Measurements from ENCODE around the gene UBR4. TPM values are rescaled to one million over a fixed set of nuclear protein-coding genes. Genes with fewer than 3 reads are reported as not detected.

The UBR4 gene
- total RNA-seq, 6 experiments from 2014 or later, result 73.0 to 132 (median 90.1) TPM

DNA sequence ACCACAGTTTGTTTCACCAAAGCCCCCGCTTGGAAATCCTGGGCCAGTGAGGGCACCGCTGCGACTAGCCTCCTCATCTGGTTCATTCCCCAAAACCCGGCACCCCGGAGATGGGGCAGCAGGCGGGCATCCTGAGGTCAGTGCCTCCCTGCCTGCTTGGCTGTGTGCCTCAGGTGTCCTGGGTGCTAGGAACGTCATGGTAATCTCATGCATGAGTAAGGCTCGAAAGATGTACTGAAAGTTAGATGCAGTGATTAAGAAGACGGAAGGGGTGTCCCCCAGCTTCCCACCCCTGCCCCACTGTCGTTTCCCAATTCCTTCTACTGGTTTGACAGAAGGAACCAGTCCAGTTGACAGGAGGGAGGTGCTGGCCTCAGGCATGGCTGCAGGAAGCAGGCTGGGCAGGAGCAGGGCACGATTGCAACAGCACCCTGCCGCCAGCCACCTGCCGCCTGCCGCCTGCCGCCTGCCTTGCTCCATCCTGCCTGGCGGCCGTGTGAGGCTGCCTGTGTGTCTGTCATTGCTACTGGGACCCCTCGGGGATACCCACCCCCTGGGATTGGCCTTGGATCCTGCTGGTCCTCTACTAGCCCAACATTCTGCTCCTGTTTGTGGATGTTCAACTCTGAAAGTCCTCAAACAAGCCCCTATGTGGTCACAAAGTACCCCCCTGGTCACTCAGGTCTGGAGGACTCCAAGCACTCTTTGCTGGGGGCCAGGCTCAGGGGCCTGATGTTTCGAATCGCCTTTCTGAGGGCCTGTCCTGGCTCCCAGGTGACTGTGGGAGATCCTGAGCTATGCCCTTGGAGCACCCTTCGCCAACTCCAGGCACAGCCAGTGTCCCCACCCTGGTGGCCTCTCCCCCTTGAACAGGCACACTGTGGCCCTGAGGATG lies 180.6 kb downstream of the UBR4 start:
- H3K27ac ChIP-seq, result no peak overlapping the region
- H3K36me3 ChIP-seq, result no peaks in the 10 kb centered on the region
- no peak overlapping the region for H3K4me3 ChIP-seq
- intact Hi-C loops (cut with DNase I), result no loop called here
- ATAC-seq, result peak; percentile 92 to 95 (median 93)
- no peak for TF ChIP-seq POLR2A (IDR thresholded peaks at IDR 0.05)
- TF ChIP-seq, protein P1, sequence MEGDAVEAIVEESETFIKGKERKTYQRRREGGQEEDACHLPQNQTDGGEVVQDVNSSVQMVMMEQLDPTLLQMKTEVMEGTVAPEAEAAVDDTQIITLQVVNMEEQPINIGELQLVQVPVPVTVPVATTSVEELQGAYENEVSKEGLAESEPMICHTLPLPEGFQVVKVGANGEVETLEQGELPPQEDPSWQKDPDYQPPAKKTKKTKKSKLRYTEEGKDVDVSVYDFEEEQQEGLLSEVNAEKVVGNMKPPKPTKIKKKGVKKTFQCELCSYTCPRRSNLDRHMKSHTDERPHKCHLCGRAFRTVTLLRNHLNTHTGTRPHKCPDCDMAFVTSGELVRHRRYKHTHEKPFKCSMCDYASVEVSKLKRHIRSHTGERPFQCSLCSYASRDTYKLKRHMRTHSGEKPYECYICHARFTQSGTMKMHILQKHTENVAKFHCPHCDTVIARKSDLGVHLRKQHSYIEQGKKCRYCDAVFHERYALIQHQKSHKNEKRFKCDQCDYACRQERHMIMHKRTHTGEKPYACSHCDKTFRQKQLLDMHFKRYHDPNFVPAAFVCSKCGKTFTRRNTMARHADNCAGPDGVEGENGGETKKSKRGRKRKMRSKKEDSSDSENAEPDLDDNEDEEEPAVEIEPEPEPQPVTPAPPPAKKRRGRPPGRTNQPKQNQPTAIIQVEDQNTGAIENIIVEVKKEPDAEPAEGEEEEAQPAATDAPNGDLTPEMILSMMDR (IDR thresholded peaks at IDR 0.05), result peak in 3 of 4 donors; percentile 12 to 22 (median 19)
- WGBS (ENCODE audit: insufficient coverage, low coverage, low lambda C conversion rate, missing lambda C conversion rate), result 33% methylated on average over 6 of the region's 21 CpGs
- peak; percentile 73 to 80 (median 74) for DNase-seq
- peaks cover 0 to 11% (median 0%) of the 10 kb centered on the region in 4 donors for H3K4me1 ChIP-seq
- no peaks in the 10 kb centered on the region for H3K27me3 ChIP-seq
- no peaks in the 10 kb centered on the region for H3K9me3 ChIP-seq

DNA sequence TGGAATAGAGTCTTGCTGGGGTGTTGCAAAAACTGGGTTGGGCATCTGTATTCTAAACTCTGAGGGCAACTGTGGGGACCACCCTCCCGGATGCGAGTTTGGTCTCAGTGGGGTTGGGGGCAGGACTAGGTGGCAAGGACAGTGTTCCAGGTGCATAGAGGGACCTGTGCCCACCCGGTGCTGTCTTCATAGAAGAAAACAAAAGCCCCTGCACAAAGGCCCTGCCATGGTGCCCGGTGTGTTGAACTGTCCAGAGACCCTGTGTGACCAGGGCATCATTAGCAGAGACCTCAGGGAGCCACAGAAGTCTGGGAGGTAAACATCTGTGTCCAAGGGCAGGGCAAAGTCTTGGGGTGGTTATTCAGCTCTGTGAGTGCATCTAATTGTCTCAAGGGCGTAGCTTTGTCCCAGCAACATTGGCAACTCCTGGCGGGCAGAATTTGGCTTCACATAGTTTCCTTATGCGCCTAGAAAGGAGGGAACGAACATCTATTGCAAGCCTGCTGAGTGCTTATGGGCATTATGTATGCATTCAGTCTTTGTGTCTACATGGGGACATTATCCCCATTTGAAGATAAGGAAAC lies 181.4 kb downstream of the UBR4 start:
- no peaks in the 10 kb centered on the region for H3K9me3 ChIP-seq
- no peak overlapping the region for H3K27ac ChIP-seq
- intact Hi-C loops (cut with DNase I), result no loop called here
- no peaks in the 10 kb centered on the region for H3K27me3 ChIP-seq
- no peaks in the 10 kb centered on the region for H3K36me3 ChIP-seq
- no peak for ATAC-seq
- peaks cover 0 to 11% (median 0%) of the 10 kb centered on the region in 4 donors for H3K4me1 ChIP-seq
- no peak for TF ChIP-seq POLR2A (IDR thresholded peaks at IDR 0.05)
- TF ChIP-seq, protein P1 (IDR thresholded peaks at IDR 0.05), result no peak
- no peak overlapping the region for H3K4me3 ChIP-seq
- 90% methylated on average over 4 of the region's 8 CpGs for WGBS (ENCODE audit: insufficient coverage, low coverage, low lambda C conversion rate, missing lambda C conversion rate)
- no peak for DNase-seq

DNA sequence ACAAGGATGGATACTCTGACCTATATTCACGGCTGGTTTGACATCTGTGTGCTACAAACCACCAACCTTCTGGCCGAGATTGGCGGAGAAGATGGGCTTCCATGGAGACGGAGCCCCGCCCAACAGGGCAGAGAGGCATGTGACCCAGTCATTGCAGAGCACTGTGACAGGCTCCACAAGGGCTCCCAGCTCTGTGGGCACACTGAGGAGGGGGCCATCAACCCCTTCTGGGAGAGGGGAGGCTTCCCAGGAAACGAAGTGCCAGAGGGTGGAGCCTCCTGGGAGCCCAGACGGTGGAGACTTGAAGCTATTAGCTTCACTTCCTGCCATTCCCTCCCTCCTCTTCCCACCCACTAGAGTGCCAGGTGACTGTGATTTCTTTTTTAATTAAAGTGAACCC lies 182.0 kb downstream of the UBR4 start:
- no peak for DNase-seq
- Histone ChIP-seq H3K36me3 (no peaks in the 10 kb centered on the region), H3K9me3 (no peaks in the 10 kb centered on the region), H3K4me1 (peaks cover 0 to 8% (median 0%) of the 10 kb centered on the region in 4 donors), H3K4me3 (no peak overlapping the region), H3K27me3 (no peaks in the 10 kb centered on the region), H3K27ac (no peak overlapping the region)
- 23% methylated on average over 4 of the region's 7 CpGs for WGBS (ENCODE audit: insufficient coverage, low coverage, low lambda C conversion rate, missing lambda C conversion rate)
- ATAC-seq, result no peak
- TF ChIP-seq, protein P1 (IDR thresholded peaks at IDR 0.05), result no peak
- intact Hi-C loops (cut with DNase I), result no loop called here

Other genes with a start within 250 kb of the UBR4 start
- gene EMC1, start 41.3 kb upstream of the UBR4 start, total RNA-seq, result 10 to 100 TPM; 18.6 to 32.7 (median 25.3) TPM
- 10 to 100 TPM in 2 of 6 experiments, 1 to 10 TPM in 4; 7.0 to 17.3 (median 8.2) TPM for gene MRTO4, start 41.5 kb upstream of the UBR4 start, total RNA-seq
- 100 to 1,000 TPM in 4 of 6 experiments, 10 to 100 TPM in 2; 58.1 to 169 (median 130) TPM for gene AKR7A3, start 78.5 kb upstream of the UBR4 start, total RNA-seq
- 10 to 100 TPM; 41.4 to 85.1 (median 51.2) TPM for gene AKR7A2, start 101.9 kb upstream of the UBR4 start, total RNA-seq
- 10 to 100 TPM in 3 of 6 experiments, 1 to 10 TPM in 3; 8.4 to 20.6 (median 11.2) TPM for gene SLC66A1, start 102.1 kb upstream of the UBR4 start, total RNA-seq